Frontal cortex (tissue), 1 donor: ENCODE data around the gene CFB. TPM values are rescaled to one million over a fixed set of nuclear protein-coding genes. Genes with fewer than 3 reads are reported as not detected.

ENCODE experiments used
- small RNA-seq: library from RNA; depleted of rRNA; stranded (forward); fragments of <200 nt; gene quantifications from one replicate; pipeline ENCODE3, GENCODE V24; 2014
- total RNA-seq: library from RNA; depleted of rRNA; stranded (reverse); fragments of >200 nt; gene quantifications from one replicate; pipeline ENCODE4 v1.2.3, GENCODE V29; 2014

CFB gene
- total RNA-seq, 1 donor from 2014 or later: 0.82 TPM

Small RNAs within 50 kb of the gene (small RNA-seq; reads per million reads assigned to genes)
- gene AL645922.1: not detected

Other genes starting within 250 kb of the CFB start
- gene ABHD16A, start 242.8 kb upstream of the CFB start, total RNA-seq: 41.6 TPM
- gene LY6G6F, start 239.2 kb upstream of the CFB start, total RNA-seq: not detected
- not detected for gene LY6G6D, start 230.7 kb upstream of the CFB start, total RNA-seq
- not detected for gene LY6G6C, start 224.3 kb upstream of the CFB start, total RNA-seq
- not detected for gene MPIG6B, start 222.7 kb upstream of the CFB start, total RNA-seq
- 90.9 TPM for gene DDAH2, start 216.8 kb upstream of the CFB start, total RNA-seq
- 26.1 TPM for gene CLIC1, start 209.6 kb upstream of the CFB start, total RNA-seq
- gene MSH5, start 206.1 kb upstream of the CFB start, total RNA-seq: 2.9 TPM
- gene SAPCD1, start 183.4 kb upstream of the CFB start, total RNA-seq: 0.82 TPM
- under 0.01 TPM for gene VWA7, start 168.8 kb upstream of the CFB start, total RNA-seq
- gene VARS1, start 150.3 kb upstream of the CFB start, total RNA-seq: 34.6 TPM
- gene LSM2, start 139.1 kb upstream of the CFB start, total RNA-seq: 23.6 TPM
- gene HSPA1L, start 130.8 kb upstream of the CFB start, total RNA-seq: 5.7 TPM
- 111 TPM for gene HSPA1A, start 130.6 kb upstream of the CFB start, total RNA-seq
- gene HSPA1B, start 118.4 kb upstream of the CFB start, total RNA-seq: 180 TPM
- 19.6 TPM for gene NEU1, start 83.3 kb upstream of the CFB start, total RNA-seq
- gene SLC44A4, start 67.1 kb upstream of the CFB start, total RNA-seq: not detected
- gene EHMT2, start 48.4 kb upstream of the CFB start, total RNA-seq: 102 TPM
- 25.7 TPM for gene ZBTB12, start 44.0 kb upstream of the CFB start, total RNA-seq
- 3.7 TPM for gene C2, start 18.4 kb upstream of the CFB start, total RNA-seq
- 45.7 TPM for gene NELFE, start 12.9 kb downstream of the CFB start, total RNA-seq
- 30.2 TPM for gene SKIC2, start 13.1 kb downstream of the CFB start, total RNA-seq
- 7.3 TPM for gene DXO, start 26.0 kb downstream of the CFB start, total RNA-seq
- 10.6 TPM for gene C4A, start 36.0 kb downstream of the CFB start, total RNA-seq
- gene C4B, start 68.7 kb downstream of the CFB start, total RNA-seq: 9.0 TPM
- gene CYP21A2, start 92.3 kb downstream of the CFB start, total RNA-seq: under 0.01 TPM
- gene TNXB, start 163.2 kb downstream of the CFB start, total RNA-seq: 4.5 TPM
- 13.0 TPM for gene ATF6B, start 182.2 kb downstream of the CFB start, total RNA-seq
- gene FKBPL, start 184.2 kb downstream of the CFB start, total RNA-seq: 4.5 TPM
- gene PRRT1, start 205.8 kb downstream of the CFB start, total RNA-seq: 0.41 TPM
- gene PPT2, start 208.0 kb downstream of the CFB start, total RNA-seq: 9.8 TPM
- 5.7 TPM for gene EGFL8, start 218.5 kb downstream of the CFB start, total RNA-seq
- 14.3 TPM for gene AGPAT1, start 230.0 kb downstream of the CFB start, total RNA-seq
- 104 TPM for gene RNF5, start 232.3 kb downstream of the CFB start, total RNA-seq
- 0.82 TPM for gene AGER, start 238.2 kb downstream of the CFB start, total RNA-seq
- 11.8 TPM for gene PBX2, start 244.1 kb downstream of the CFB start, total RNA-seq
- 0.41 TPM for gene GPSM3, start 246.5 kb downstream of the CFB start, total RNA-seq